Measurements from ENCODE around the gene KRTAP4-6. TPM values are rescaled to one million over a fixed set of nuclear protein-coding genes. Genes with fewer than 3 reads are reported as not detected.
A peak's percentile ranks its signal among the peaks of the same experiment; 100 is the strongest.

The KRTAP4-6 gene
- total RNA-seq, 1 experiment from 2014 or later = not detected

- H3K9me3 ChIP-seq (ENCODE audit: low read length) = no peaks in the 10 kb centered on the region
- intact Hi-C loops (cut with micrococcal nuclease) = no loop called here
- ATAC-seq (peak; percentile 16; the same call in 1 of the 2 replicates), DNase-seq (peak; percentile 57)
- ChIA-PET CTCF (no interaction called here), POLR2A (ENCODE audit: unreplicated experiment) (no interaction called here)
- no peaks in the 10 kb centered on the region for H3F3A ChIP-seq (ENCODE audit: low read length, unreplicated experiment)
- H3K4me1 ChIP-seq (ENCODE audit: insufficient read depth, low read length) = peaks cover 33% of the 10 kb centered on the region
- 0 out of 2 replicates have a peak, but pooled peaks cover 5% of the 10 kb centered on the region for H3K79me2 ChIP-seq (ENCODE audit: low read length)
- H3K9me2 ChIP-seq (replicated peaks; ENCODE audit: low read length) = no peaks in the 10 kb centered on the region
- H4K20me1 ChIP-seq (ENCODE audit: low read length) = no peaks in the 10 kb centered on the region
- no TSS peak for BruUV-seq (replicated peaks)
- peak overlapping the region; percentile 49 for H3K27ac ChIP-seq (ENCODE audit: low read length)
- TF ChIP-seq EZH2 (IDR thresholded peaks at IDR 0.05; ENCODE audit: low read length, unreplicated experiment) (no peak), EZH2phosphoT487 (IDR thresholded peaks at IDR 0.05; ENCODE audit: borderline replicate concordance, low read length) (no peak)
- TF ChIP-seq, protein P1, sequence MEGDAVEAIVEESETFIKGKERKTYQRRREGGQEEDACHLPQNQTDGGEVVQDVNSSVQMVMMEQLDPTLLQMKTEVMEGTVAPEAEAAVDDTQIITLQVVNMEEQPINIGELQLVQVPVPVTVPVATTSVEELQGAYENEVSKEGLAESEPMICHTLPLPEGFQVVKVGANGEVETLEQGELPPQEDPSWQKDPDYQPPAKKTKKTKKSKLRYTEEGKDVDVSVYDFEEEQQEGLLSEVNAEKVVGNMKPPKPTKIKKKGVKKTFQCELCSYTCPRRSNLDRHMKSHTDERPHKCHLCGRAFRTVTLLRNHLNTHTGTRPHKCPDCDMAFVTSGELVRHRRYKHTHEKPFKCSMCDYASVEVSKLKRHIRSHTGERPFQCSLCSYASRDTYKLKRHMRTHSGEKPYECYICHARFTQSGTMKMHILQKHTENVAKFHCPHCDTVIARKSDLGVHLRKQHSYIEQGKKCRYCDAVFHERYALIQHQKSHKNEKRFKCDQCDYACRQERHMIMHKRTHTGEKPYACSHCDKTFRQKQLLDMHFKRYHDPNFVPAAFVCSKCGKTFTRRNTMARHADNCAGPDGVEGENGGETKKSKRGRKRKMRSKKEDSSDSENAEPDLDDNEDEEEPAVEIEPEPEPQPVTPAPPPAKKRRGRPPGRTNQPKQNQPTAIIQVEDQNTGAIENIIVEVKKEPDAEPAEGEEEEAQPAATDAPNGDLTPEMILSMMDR (conservative IDR thresholded peaks at IDR 0.05; ENCODE audit: low read depth, low read length) = no peak
- no peak overlapping the region for H3K9ac ChIP-seq (ENCODE audit: low read length)
- no peaks in the 10 kb centered on the region for H3K36me3 ChIP-seq (ENCODE audit: low read depth, low read length)
- H3K27me3 ChIP-seq (ENCODE audit: low read length) = no peaks in the 10 kb centered on the region
- H3K4me2 ChIP-seq (ENCODE audit: low read length) = peak overlapping the region; percentile 44
- H3K4me3 ChIP-seq (ENCODE audit: low read length) = no peak overlapping the region
- H2AFZ ChIP-seq (ENCODE audit: low read length) = peak overlapping the region; percentile 65; the same call in 1 of the 2 replicates
Observed at GRCh38 chr17:41098481-41098880, 41.9 kb downstream of the KRTAP4-6 start.

DNA sequence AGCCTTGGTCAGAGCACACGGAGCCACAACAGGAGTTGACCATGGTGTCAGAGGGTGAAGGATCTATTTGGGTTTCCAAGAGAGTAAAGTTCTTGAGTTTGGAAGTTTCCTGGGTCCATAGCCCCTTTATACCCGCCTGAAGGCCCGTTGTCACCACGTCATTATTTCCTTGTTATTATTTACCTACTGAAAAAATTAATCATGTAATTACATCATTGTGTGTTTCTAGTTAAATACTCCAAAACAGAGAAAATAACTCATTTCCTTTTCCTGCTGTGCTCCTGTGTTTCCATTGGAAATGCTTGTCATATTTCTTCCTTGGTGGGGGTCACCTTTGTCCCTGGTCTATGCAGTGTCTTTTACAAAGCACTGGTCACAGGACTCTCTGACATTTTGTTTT is 42.3 kb downstream of the KRTAP4-6 start, which contains the start of gene KRTAP4-8:
KRTAP4-8 (minus strand) TSS at position 101 of the 400 bp plus-strand sequence; CDS start at position 43, 58 bp downstream.
- ChIA-PET POLR2A (ENCODE audit: unreplicated experiment) (no interaction called here), CTCF (no interaction called here)
- Histone ChIP-seq H3K4me1 (ENCODE audit: insufficient read depth, low read length) (peaks cover 31% of the 10 kb centered on the region), H2AFZ (ENCODE audit: low read length) (peak within 1 kb of the TSS; percentile 65; the same call in 1 of the 2 replicates), H3K36me3 (ENCODE audit: low read depth, low read length) (no peaks in the 10 kb centered on the region), H3K4me3 (ENCODE audit: low read length) (no peak within 1 kb of the TSS), H3K4me2 (ENCODE audit: low read length) (peak within 1 kb of the TSS; percentile 44), H4K20me1 (ENCODE audit: low read length) (no peaks in the 10 kb centered on the region), H3F3A (ENCODE audit: low read length, unreplicated experiment) (no peaks in the 10 kb centered on the region), H3K9me3 (ENCODE audit: low read length) (no peaks in the 10 kb centered on the region), H3K79me2 (ENCODE audit: low read length) (0 out of 2 replicates have a peak, but pooled peaks cover 5% of the 10 kb centered on the region), H3K9ac (ENCODE audit: low read length) (no peak within 1 kb of the TSS), H3K27me3 (ENCODE audit: low read length) (no peaks in the 10 kb centered on the region), H3K9me2 (replicated peaks; ENCODE audit: low read length) (no peaks in the 10 kb centered on the region), H3K27ac (ENCODE audit: low read length) (peak within 1 kb of the TSS; percentile 49)
- DNase-seq (no peak), ATAC-seq (no peak)
- BruUV-seq (replicated peaks) = no TSS peak
- intact Hi-C loops (cut with micrococcal nuclease) = no loop called here
- TF ChIP-seq, protein P1 (conservative IDR thresholded peaks at IDR 0.05; ENCODE audit: low read depth, low read length) = no peak
- TF ChIP-seq EZH2phosphoT487 (IDR thresholded peaks at IDR 0.05; ENCODE audit: borderline replicate concordance, low read length) = no peak
- no peak for TF ChIP-seq EZH2 (IDR thresholded peaks at IDR 0.05; ENCODE audit: low read length, unreplicated experiment)

- Histone ChIP-seq H3K4me2 (ENCODE audit: low read length) (no peak overlapping the region), H3F3A (ENCODE audit: low read length, unreplicated experiment) (no peaks in the 10 kb centered on the region), H3K4me1 (ENCODE audit: insufficient read depth, low read length) (peaks cover 27% of the 10 kb centered on the region), H3K27me3 (ENCODE audit: low read length) (no peaks in the 10 kb centered on the region), H2AFZ (ENCODE audit: low read length) (no peak overlapping the region), H3K79me2 (ENCODE audit: low read length) (no peaks in the 10 kb centered on the region), H3K36me3 (ENCODE audit: low read depth, low read length) (no peaks in the 10 kb centered on the region; the same call in 1 of the 2 replicates), H3K9ac (ENCODE audit: low read length) (no peak overlapping the region), H3K4me3 (ENCODE audit: low read length) (no peak overlapping the region), H3K9me3 (ENCODE audit: low read length) (no peaks in the 10 kb centered on the region), H3K27ac (ENCODE audit: low read length) (no peak overlapping the region), H3K9me2 (replicated peaks; ENCODE audit: low read length) (no peaks in the 10 kb centered on the region), H4K20me1 (ENCODE audit: low read length) (no peaks in the 10 kb centered on the region)
- ATAC-seq (no peak), DNase-seq (no peak)
- ChIA-PET CTCF (no interaction called here), POLR2A (ENCODE audit: unreplicated experiment) (no interaction called here)
- intact Hi-C loops (cut with micrococcal nuclease) = no loop called here
- no peak for TF ChIP-seq EZH2 (IDR thresholded peaks at IDR 0.05; ENCODE audit: low read length, unreplicated experiment)
- TF ChIP-seq, protein P1 (conservative IDR thresholded peaks at IDR 0.05; ENCODE audit: low read depth, low read length) = no peak
- no peak for TF ChIP-seq EZH2phosphoT487 (IDR thresholded peaks at IDR 0.05; ENCODE audit: borderline replicate concordance, low read length)
- BruUV-seq (replicated peaks) = no TSS peak
Observed at GRCh38 chr17:41096055-41096454, 44.3 kb downstream of the KRTAP4-6 start.
